ENCODE results near the gene CCDC92B. TPM values are rescaled to one million over a fixed set of nuclear protein-coding genes. Genes with fewer than 3 reads are reported as not detected.
"Not testable (repeated sequence)": the region's sequence is repeated elsewhere in the genome, so short reads cannot be mapped to it uniquely, and the experiment has no call there.

The CCDC92B gene
- polyA plus RNA-seq, 1 donor, result 0.35 TPM

GRCh38 chr17:2688351-2689342 is 60.8 kb downstream of the CCDC92B start:
- DNase-seq, result no peak

DNA sequence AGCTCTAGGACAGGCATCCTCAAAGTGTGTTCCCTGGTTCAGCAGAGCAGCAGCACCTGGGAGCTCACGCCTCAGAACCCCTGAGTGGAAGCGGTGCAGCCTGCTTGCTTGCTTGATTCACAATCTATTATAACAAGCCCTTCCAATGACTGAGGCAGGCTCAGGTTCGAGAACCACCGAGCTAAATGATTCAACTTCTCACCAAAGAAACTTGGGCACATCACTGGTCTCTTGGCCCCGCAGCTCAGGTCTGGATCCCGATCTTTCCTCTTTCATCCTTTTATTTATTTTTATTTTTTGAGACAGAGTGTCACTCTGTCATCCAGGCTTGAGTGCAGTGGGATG is 62.4 kb downstream of the CCDC92B start:
- no peak for DNase-seq

DNA sequence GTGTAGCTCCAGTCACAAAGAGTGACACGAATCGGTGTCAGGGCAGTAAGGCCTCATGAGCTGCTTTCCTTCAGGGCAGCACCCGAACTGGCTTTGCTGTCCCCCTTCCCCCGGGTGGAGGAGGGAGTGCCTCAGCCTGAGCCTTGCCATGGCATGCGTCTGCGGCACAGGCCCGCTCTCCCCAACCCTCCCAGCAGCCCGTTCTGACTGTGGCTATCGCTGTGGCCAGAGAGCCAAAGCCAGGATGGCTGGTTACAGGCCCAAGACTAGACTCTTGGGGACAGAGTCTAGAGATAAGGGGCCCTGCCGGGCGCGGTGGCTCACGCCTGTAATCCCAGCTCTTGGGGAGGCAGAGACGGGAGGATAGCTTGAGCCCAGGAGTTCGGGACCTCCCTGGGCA is 63.8 kb downstream of the CCDC92B start:
- no peak for DNase-seq

- DNase-seq, result no peak
Measured at GRCh38 chr17:2684549-2684948, 64.9 kb downstream of the CCDC92B start.

DNA sequence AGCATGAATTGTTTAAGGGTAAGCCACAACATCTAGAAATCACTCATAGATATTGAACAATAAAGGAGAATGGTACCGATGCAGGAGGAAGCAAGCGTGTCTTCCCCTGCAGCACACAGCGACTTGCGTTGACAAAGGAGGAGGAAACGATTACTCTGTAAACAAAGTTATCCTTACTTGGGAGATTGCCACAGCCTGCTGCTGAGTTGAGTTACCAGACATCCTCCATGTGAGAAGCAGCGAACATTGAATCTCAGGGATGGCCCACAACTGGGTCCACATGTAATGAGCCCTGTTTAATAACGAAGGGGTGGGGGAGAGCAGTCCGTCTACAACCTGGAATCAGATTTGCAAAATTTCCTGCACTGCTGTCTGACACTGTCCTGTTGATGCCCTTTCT is 65.5 kb downstream of the CCDC92B start:
- DNase-seq, result no peak

DNA sequence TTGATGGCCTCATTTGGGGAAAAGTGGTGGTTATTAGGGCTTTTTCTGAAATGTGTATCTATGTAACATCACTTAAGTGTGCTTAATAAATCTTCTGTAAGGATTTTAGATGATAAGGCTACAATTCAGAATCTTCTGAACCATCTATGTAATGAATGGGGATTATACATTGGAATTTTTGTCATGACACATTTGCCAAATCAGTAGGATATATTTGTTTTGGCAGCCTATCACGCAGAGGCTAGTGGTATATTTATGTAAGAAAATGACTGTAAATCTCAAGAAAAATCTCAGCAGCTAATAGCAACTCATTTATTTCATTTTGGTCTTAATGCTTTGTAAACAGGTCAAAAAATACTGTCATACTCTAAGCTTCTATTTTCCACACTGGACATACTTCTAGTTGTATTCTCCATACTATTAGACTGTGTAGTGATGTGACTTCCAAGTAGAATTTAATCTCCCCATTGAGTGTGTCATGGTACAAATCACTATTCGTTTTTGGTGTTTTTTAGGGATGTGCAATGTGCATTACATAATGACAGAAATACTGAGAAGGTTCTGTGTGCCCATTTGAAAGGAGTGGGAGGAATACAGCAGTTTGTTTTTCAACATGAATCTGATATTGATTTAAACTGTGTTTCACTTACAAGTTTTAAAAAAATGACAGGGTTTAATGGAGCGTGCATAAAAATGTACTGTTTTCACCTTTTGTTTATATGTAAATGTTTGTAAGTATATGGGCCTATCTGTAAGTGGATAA is 67.1 kb downstream of the CCDC92B start:
- DNase-seq, result no peak

DNA sequence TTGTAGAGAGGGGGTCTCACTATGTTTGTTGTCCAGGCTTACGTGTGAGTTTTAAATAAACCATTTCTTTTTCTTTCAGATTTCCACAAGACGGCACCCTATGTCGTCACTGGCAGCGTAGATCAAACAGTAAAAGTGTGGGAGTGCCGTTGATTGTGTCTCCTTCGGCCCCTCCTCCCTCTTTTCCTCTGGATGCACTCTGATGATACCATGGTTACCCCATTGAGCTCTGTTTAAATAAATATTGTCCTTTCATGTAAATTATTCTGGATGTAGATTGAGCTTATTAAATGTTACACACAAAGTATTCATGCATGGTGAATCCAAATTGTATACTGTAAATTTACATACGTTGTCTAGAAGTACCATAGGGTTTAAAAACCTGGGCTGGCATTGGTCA is 67.8 kb downstream of the CCDC92B start:
- no peak for DNase-seq

GRCh38 chr17:2680961-2681360 is 68.5 kb downstream of the CCDC92B start:
- no peak for DNase-seq

DNA sequence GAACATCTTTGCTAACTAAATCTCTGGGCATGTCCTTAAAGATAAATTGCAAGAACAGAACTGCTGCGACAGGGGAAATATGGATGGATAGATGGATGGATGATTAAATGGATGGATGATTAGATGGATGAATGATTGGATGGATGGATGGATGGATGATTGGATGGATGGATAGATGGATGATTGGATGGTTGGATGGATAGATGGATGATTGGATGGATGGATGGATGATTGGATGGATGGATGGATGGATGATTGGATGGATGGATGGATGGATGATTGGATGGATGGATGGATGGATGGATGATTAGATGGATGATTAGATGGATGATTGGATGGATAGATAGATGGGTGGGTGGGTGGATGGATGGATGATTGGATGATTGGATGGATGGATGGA is 70.2 kb downstream of the CCDC92B start:
- DNase-seq, result not testable (repeated sequence)

Other genes with a start within 250 kb of the CCDC92B start
- gene METTL16, start 237.8 kb downstream of the CCDC92B start, polyA plus RNA-seq (ENCODE audit: insufficient read length), result 23.9 TPM
- gene PAFAH1B1, start 156.0 kb downstream of the CCDC92B start, polyA plus RNA-seq (ENCODE audit: insufficient read length), result 85.5 TPM
- 42.1 TPM for gene CLUH, start 37.9 kb downstream of the CCDC92B start, polyA plus RNA-seq (ENCODE audit: insufficient read length)
- gene RAP1GAP2, start 46.8 kb upstream of the CCDC92B start, polyA plus RNA-seq (ENCODE audit: insufficient read length), result 1.8 TPM